ENCODE results near the gene LUC7L3. TPM values are rescaled to one million over a fixed set of nuclear protein-coding genes. Genes with fewer than 3 reads are reported as not detected.

LUC7L3 gene
- polyA plus RNA-seq, 2 of the 4 experiments (the other 2 are of a cell fraction), result 209 to 211 TPM

DNA sequence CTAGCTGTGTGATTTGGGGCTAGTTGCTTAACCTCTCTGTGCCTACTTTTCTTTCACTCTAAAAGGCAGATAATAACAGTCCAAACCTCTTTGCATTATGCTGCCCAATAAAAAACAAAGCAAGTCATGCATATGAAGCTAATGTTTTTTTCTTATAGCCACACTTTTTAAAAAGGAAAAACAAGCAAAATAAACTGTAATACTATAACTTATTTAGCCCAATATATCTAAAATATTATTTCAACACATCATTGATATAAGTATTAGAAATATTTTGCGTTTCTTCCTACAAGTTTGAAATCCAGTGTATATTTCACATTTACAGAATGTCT lies 34.1 kb upstream of the LUC7L3 start:
- POLR2A ChIA-PET, result interaction anchor here (1.3 to 4.8 kb wide), 3 partner anchors 8 to 48 kb away, joined by 4 to 35 read pairs (median 11); no protein-coding TSS in a partner anchor
- Histone ChIP-seq H3K4me2 (peak overlapping the region; percentile 67), H3K4me3 (no peak overlapping the region)

GRCh38 chr17:50685691-50686493 lies 33.5 kb upstream of the LUC7L3 start:
- POLR2A ChIA-PET, result interaction anchor here (1.0 to 4.8 kb wide), 6 partner anchors 9 to 48 kb away, joined by 3 to 35 read pairs (median 4); no protein-coding TSS in a partner anchor
- no peak for ATAC-seq

More for the DNA sequence above, 34.1 kb upstream of the LUC7L3 start:
- Histone ChIP-seq H3K4me1 (peaks cover 100% of the 10 kb centered on the region), H3K27ac (peak overlapping the region; percentile 97 to 98), H3K9me3 (no peaks in the 10 kb centered on the region)
- DNase-seq (ENCODE audit: low read depth in 1 of 2, low spot score in 1 of 2), result no peak
- CTCF ChIA-PET, result interaction anchor here (27.4 to 52.6 kb wide), 4 partner anchors 7 to 139 kb away, joined by 753 to 2097 read pairs (median 783); partner anchors contain the start of genes ABCC3 and SPATA20
- peak; percentile 36 for FAIRE-seq
- ATAC-seq, result no peak
- WGBS (ENCODE audit: missing lambda C conversion rate), result 69% methylated on average over 1 of the region's 1 CpG
- TF ChIP-seq ZNF302 (CRISPR knock-in tag; IDR thresholded peaks at IDR 0.05), result no peak
- TF ChIP-seq, protein P1, sequence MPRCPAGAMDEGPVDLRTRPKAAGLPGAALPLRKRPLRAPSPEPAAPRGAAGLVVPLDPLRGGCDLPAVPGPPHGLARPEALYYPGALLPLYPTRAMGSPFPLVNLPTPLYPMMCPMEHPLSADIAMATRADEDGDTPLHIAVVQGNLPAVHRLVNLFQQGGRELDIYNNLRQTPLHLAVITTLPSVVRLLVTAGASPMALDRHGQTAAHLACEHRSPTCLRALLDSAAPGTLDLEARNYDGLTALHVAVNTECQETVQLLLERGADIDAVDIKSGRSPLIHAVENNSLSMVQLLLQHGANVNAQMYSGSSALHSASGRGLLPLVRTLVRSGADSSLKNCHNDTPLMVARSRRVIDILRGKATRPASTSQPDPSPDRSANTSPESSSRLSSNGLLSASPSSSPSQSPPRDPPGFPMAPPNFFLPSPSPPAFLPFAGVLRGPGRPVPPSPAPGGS (IDR thresholded peaks at IDR 0.05), result no peak
- TF ChIP-seq MAFK (IDR thresholded peaks at IDR 0.05; ENCODE audit: partially characterized antibody), result no peak
- TF ChIP-seq, protein P2, sequence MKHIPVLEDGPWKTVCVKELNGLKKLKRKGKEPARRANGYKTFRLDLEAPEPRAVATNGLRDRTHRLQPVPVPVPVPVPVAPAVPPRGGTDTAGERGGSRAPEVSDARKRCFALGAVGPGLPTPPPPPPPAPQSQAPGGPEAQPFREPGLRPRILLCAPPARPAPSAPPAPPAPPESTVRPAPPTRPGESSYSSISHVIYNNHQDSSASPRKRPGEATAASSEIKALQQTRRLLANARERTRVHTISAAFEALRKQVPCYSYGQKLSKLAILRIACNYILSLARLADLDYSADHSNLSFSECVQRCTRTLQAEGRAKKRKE (CRISPR knock-in tag; IDR thresholded peaks at IDR 0.05; ENCODE audit: low read depth), result no peak
- TF ChIP-seq CBX8 (IDR thresholded peaks at IDR 0.05), result no peak
- peak in 1 of 2 experiments; percentile 53; a peak in 1 of 5 replicates for TF ChIP-seq JUN (IDR thresholded peaks at IDR 0.05)
- peak; percentile 92 for TF ChIP-seq ZFP36 (IDR thresholded peaks at IDR 0.05; ENCODE audit: borderline replicate concordance, partially characterized antibody)
- TF ChIP-seq FOSB (CRISPR knock-in tag; IDR thresholded peaks at IDR 0.05), result no peak
- TF ChIP-seq NPAS2 (CRISPR knock-in tag; IDR thresholded peaks at IDR 0.05; ENCODE audit: borderline replicate concordance), result no peak
- TF ChIP-seq RCOR1 (IDR thresholded peaks at IDR 0.05; ENCODE audit: low read depth, low read length), result no peak
- TF ChIP-seq HDAC2 (IDR thresholded peaks at IDR 0.05), result peak; percentile 65

More at GRCh38 chr17:50685691-50686493, 33.5 kb upstream of the LUC7L3 start:
- WGBS (ENCODE audit: missing lambda C conversion rate), result 64% methylated on average over 17 of the region's 17 CpGs
- TF ChIP-seq FOSL2 (IDR thresholded peaks at IDR 0.05) (no peak), FOSL2 (CRISPR knock-in tag; IDR thresholded peaks at IDR 0.05) (no peak), HOXB5 (CRISPR knock-in tag; IDR thresholded peaks at IDR 0.05) (no peak), MAZ (IDR thresholded peaks at IDR 0.05; ENCODE audit: borderline replicate concordance, low read depth, low read length) (no peak), ZNF302 (CRISPR knock-in tag; IDR thresholded peaks at IDR 0.05) (no peak), CHD4 (IDR thresholded peaks at IDR 0.05; ENCODE audit: borderline replicate concordance) (no peak), REST (IDR thresholded peaks at IDR 0.05) (no peak), ELK1 (IDR thresholded peaks at IDR 0.05; ENCODE audit: low read depth, low read length) (no peak), ZC3H11A (IDR thresholded peaks at IDR 0.05) (0 out of 2 replicates have a peak, but pooled peaks have one; percentile 0), FOSB (CRISPR knock-in tag; IDR thresholded peaks at IDR 0.05) (no peak; the same call in 1 of the 2 replicates), CBX8 (IDR thresholded peaks at IDR 0.05) (no peak), HOXB13 (CRISPR knock-in tag; IDR thresholded peaks at IDR 0.05; ENCODE audit: low read depth) (0 out of 2 replicates have a peak, but pooled peaks have one; percentile 18)
- TF ChIP-seq, protein P2 (CRISPR knock-in tag; IDR thresholded peaks at IDR 0.05; ENCODE audit: low read depth), result no peak; the same call in 1 of the 2 replicates
- CTCF ChIA-PET, result interaction anchor here (0.5 to 52.6 kb wide), 5 partner anchors 6 to 139 kb away, joined by 4 to 2097 read pairs (median 783); partner anchors contain the start of genes ABCC3 and SPATA20
- Histone ChIP-seq H3K4me3 (peak overlapping the region; percentile 11; the same call in 2 of the 3 replicates), H3K27ac (peak overlapping the region; percentile 97 to 98), H3K4me1 (peaks cover 100% of the 10 kb centered on the region), H3K4me2 (peak overlapping the region; percentile 67), H3K9me3 (no peaks in the 10 kb centered on the region)
- DNase-seq (ENCODE audit: low read depth in 1 of 2, low spot score in 1 of 2) (no peak), FAIRE-seq (no peak)
